IMR-90 (cell line): ENCODE data around the gene KIAA1328. TPM values are rescaled to one million over a fixed set of nuclear protein-coding genes. Genes with fewer than 3 reads are reported as not detected.

Experiments
- ATAC-seq: fragments of 200-7000 bp; cut with Tn5 transposase; 2 replicates; pipeline ENCODE4 v1.9.1; 2020; ENCODE audit warnings: low read depth, mild to moderate bottlenecking, moderate library complexity
- BruUV-seq: library from RNA; stranded (reverse); fragments of 400-500 nt; replicated peaks from 2 replicates; lab custom pipeline; 2021; lab: Mats Ljungman, UMichigan
- CTCF ChIA-PET: fragments of 300-600 bp; formaldehyde crosslinking; extraction: SDS; loops from one replicate; lab custom pipeline; 2021; ENCODE audit warnings: antibody characterized with exemption; lab: Yijun Ruan, JAX
- POLR2A ChIA-PET: fragments of 300-600 bp; sonication (Branson Sonifier 250); formaldehyde crosslinking; loops from one replicate; lab custom pipeline; 2022; ENCODE audit warnings: antibody characterized with exemption; ENCODE audit not compliant: unreplicated experiment; lab: Charles Lee
- DNase-seq: peaks from one replicate; pipeline ENCODE4 v3.0.0; 2013
- H2AFZ ChIP-seq: replicated peaks from 2 replicates; pipeline ENCODE3; 2013; ENCODE audit warnings: low read length, mild to moderate bottlenecking; ENCODE audit not compliant: poor library complexity
- H2AK5ac ChIP-seq: 2 replicates; pipeline ENCODE4 v1.6.1; 2013; ENCODE audit warnings: low read depth, low read length, inconsistent platforms
- H2AK9ac ChIP-seq: replicated peaks from 2 replicates; pipeline ENCODE3; 2013; ENCODE audit warnings: mild to moderate bottlenecking, low read depth, low read length, moderate library complexity; ENCODE audit not compliant: poor library complexity
- H2BK120ac ChIP-seq: 2 replicates; pipeline ENCODE4 v1.6.1; 2013; ENCODE audit warnings: low read depth, low read length, inconsistent platforms
- H2BK15ac ChIP-seq: 3 replicates; pipeline ENCODE4 v1.6.1; 2013; ENCODE audit warnings: low read depth, low read length, inconsistent platforms
- H2BK20ac ChIP-seq: 2 replicates; pipeline ENCODE4 v1.6.1; 2013; ENCODE audit warnings: low read depth, mild to moderate bottlenecking, inconsistent platforms, low read length, moderate library complexity
- H2BK5ac ChIP-seq: 2 replicates; pipeline ENCODE4 v1.6.1; 2013; ENCODE audit warnings: mild to moderate bottlenecking, low read depth, low read length, inconsistent platforms; ENCODE audit not compliant: poor library complexity, severe bottlenecking
- H3K14ac ChIP-seq: replicated peaks from 2 replicates; pipeline ENCODE4 v1.6.1; 2013; ENCODE audit warnings: low read depth, low read length, inconsistent platforms
- H3K18ac ChIP-seq: 2 replicates; pipeline ENCODE4 v1.6.1; 2013; ENCODE audit warnings: low read depth, low read length, control low read depth
- H3K23ac ChIP-seq: 2 replicates; pipeline ENCODE4 v1.6.1; 2013; ENCODE audit warnings: low read depth, low read length, inconsistent platforms
- H3K27ac ChIP-seq: 2 replicates; pipeline ENCODE4 v1.5.1; 2013; ENCODE audit warnings: mild to moderate bottlenecking, control low read depth, low read length; ENCODE audit not compliant: insufficient read depth
- H3K27me3 ChIP-seq: 2 replicates; pipeline ENCODE4 v1.6.1; 2013; ENCODE audit warnings: low read length; ENCODE audit not compliant: control insufficient read depth, insufficient read depth
- H3K36me3 ChIP-seq: 2 replicates; pipeline ENCODE4 v1.6.1; 2013; ENCODE audit warnings: low read length, mixed read lengths; ENCODE audit not compliant: control insufficient read depth, insufficient read depth
- H3K4ac ChIP-seq: 2 replicates; pipeline ENCODE4 v1.6.1; 2013; ENCODE audit warnings: low read depth, low read length, inconsistent platforms
- H3K4me1 ChIP-seq: 2 replicates; pipeline ENCODE4 v1.6.1; 2013; ENCODE audit warnings: low read length, mixed read lengths; ENCODE audit not compliant: control insufficient read depth, insufficient read depth
- H3K4me2 ChIP-seq: 2 replicates; pipeline ENCODE4 v1.6.1; 2013; ENCODE audit warnings: low read depth, mild to moderate bottlenecking, control low read depth, low read length, moderate library complexity
- H3K4me3 ChIP-seq: 2 replicates; pipeline ENCODE4 v1.5.1; 2013; ENCODE audit warnings: low read depth, mild to moderate bottlenecking, control low read depth, low read length, moderate library complexity; ENCODE audit not compliant: insufficient read depth
- H3K56ac ChIP-seq: 2 replicates; pipeline ENCODE4 v1.6.1; 2013; ENCODE audit warnings: low read length, inconsistent platforms; ENCODE audit not compliant: insufficient read depth; ENCODE audit errors: extremely low read depth
- H3K79me1 ChIP-seq, 2 experiments: 2 replicates each; pipeline ENCODE4 v1.6.1; 2013; ENCODE audit warnings: low read length in 2 of 2, inconsistent platforms in 1 of 2, low read depth in 1 of 2
- H3K9ac ChIP-seq: 2 replicates; pipeline ENCODE4 v1.6.1; 2013; ENCODE audit warnings: low read depth, low read length, control low read depth
- H3K9me1 ChIP-seq: 2 replicates; pipeline ENCODE4 v1.6.1; 2013; ENCODE audit warnings: low read length, inconsistent platforms; ENCODE audit not compliant: insufficient read depth
- H3K9me3 ChIP-seq: 2 replicates; pipeline ENCODE4 v1.6.1; 2013; ENCODE audit warnings: low read length; ENCODE audit not compliant: control insufficient read depth, insufficient read depth
- H4K20me1 ChIP-seq: 2 replicates; pipeline ENCODE4 v1.6.1; 2013; ENCODE audit warnings: low read length, inconsistent platforms; ENCODE audit not compliant: insufficient read depth
- H4K5ac ChIP-seq: 2 replicates; pipeline ENCODE4 v1.6.1; 2013; ENCODE audit warnings: mild to moderate bottlenecking, low read depth, low read length, control low read depth
- H4K8ac ChIP-seq, 2 experiments: 2 replicates each; pipeline ENCODE4 v1.6.1; 2013; ENCODE audit warnings: low read depth in 2 of 2, low read length in 2 of 2, control low read depth in 1 of 2, inconsistent platforms in 1 of 2
- H4K91ac ChIP-seq: 2 replicates; pipeline ENCODE4 v1.6.1; 2013; ENCODE audit warnings: low read depth, low read length, inconsistent platforms; ENCODE audit not compliant: insufficient read depth
- CEBPB ChIP-seq: IDR thresholded peaks from 2 replicates; pipeline ENCODE4 v1.6.1; 2012; ENCODE audit warnings: low read depth, low read length, improper control_type of control experiment
- ELK1 ChIP-seq: fragments of 150-350 bp; IDR thresholded peaks from 2 replicates; pipeline ENCODE4 v1.6.1; 2016; ENCODE audit warnings: low read depth, mild to moderate bottlenecking, low read length, moderate library complexity, borderline replicate concordance
- MAZ ChIP-seq: IDR thresholded peaks from 2 replicates; pipeline ENCODE4 v1.6.1; 2012; ENCODE audit warnings: low read depth, mild to moderate bottlenecking, low read length, improper control_type of control experiment, moderate library complexity, borderline replicate concordance
- NFE2L2 ChIP-seq: fragments of 150-350 bp; IDR thresholded peaks from 2 replicates; pipeline ENCODE4 v1.6.1; 2016; ENCODE audit warnings: low read depth, mild to moderate bottlenecking, low read length
- RAD21 ChIP-seq: IDR thresholded peaks from 2 replicates; pipeline ENCODE4 v1.6.1; 2012; ENCODE audit warnings: low read length, improper control_type of control experiment
- RCOR1 ChIP-seq: IDR thresholded peaks from 2 replicates; pipeline ENCODE4 v1.6.1; 2012; ENCODE audit warnings: mild to moderate bottlenecking, low read length, improper control_type of control experiment; ENCODE audit not compliant: insufficient replicate concordance
- USF2 ChIP-seq: fragments of 150-350 bp; IDR thresholded peaks from 2 replicates; pipeline ENCODE4 v1.6.1; 2017; ENCODE audit warnings: mild to moderate bottlenecking, antibody characterized with exemption, low read length, low read depth
- WGBS, 2 experiments: methylation state at CpG; one replicate each; pipeline versions ENCODE4 v1.1.5 to v1.1.7; 2013; ENCODE audit warnings: missing lambda C conversion rate in 2 of 2; ENCODE audit not compliant: insufficient read length in 1 of 2; ENCODE audit errors: extremely low coverage in 2 of 2; 5-methylcytosine and 5-hydroxymethylcytosine counted together
- dilution Hi-C: fragments of 300-500 bp; cut with HindIII; formaldehyde crosslinking; loops from one replicate; pipeline ENCODE4 v1.14.3; 2018; ENCODE audit warnings: low sequenced_read_pairs; ENCODE audit not compliant: unreplicated experiment
- in situ Hi-C: fragments of 300-500 bp; cut with MboI; formaldehyde crosslinking; loops from 3 replicates; pipeline ENCODE4 v1.14.3; 2019; ENCODE audit warnings: low sequenced_read_pairs, inconsistent platforms, mixed read lengths
- intact Hi-C: fragments of 100-400 bp; cut with micrococcal nuclease; formaldehyde crosslinking; loops from 2 replicates; pipeline ENCODE4 v1.10.0; 2022
- polyA plus RNA-seq, 3 experiments: library from polyadenylated mRNA; depleted of rRNA; stranded (reverse); fragments of >200 nt; gene quantifications; 2 replicates each; pipeline ENCODE4 v1.2.3, GENCODE V29; 2012; ENCODE audit warnings: low replicate concordance in 1 of 3
- total RNA-seq: library from RNA; depleted of rRNA; stranded (reverse); fragments of >200 nt; gene quantifications from 2 replicates; pipeline ENCODE4 v1.2.3, GENCODE V29; 2012

The KIAA1328 gene
- total and polyA plus RNA-seq, 2 of the 4 experiments (the other 2 are of a cell fraction) = 2.4 to 7.0 TPM

GRCh38 chr18:36900466-36900865, 71.5 kb downstream of the KIAA1328 start:
- Histone ChIP-seq H3K9me1 (no peaks in the 10 kb centered on the region), H3K18ac (no peak overlapping the region), H3K36me3 (no peaks in the 10 kb centered on the region), H2AFZ (no peak overlapping the region), H2AK9ac (no peak overlapping the region), H2BK15ac (no peak overlapping the region), H3K9ac (no peak overlapping the region), H3K27me3 (no peaks in the 10 kb centered on the region), H3K9me3 (no peaks in the 10 kb centered on the region), H3K23ac (no peak overlapping the region), H2BK120ac (no peak overlapping the region), H4K91ac (no peak overlapping the region), H4K5ac (no peak overlapping the region), H3K79me1 (no peaks in the 10 kb centered on the region; a peak in 1 of 4 replicates), H3K27ac (no peak overlapping the region), H2BK20ac (no peak overlapping the region), H4K20me1 (no peaks in the 10 kb centered on the region), H3K4ac (no peak overlapping the region), H2BK5ac (no peak overlapping the region), H3K56ac (no peak overlapping the region), H3K4me1 (peaks cover 7% of the 10 kb centered on the region; the same call in 1 of the 2 replicates), H3K14ac (no peak overlapping the region), H2AK5ac (no peak overlapping the region), H4K8ac (no peak overlapping the region), H3K4me3 (no peak overlapping the region), H3K4me2 (no peak overlapping the region)
- BruUV-seq = no TSS peak
- dilution Hi-C loops (no loop called here), intact Hi-C loops (no loop called here), in situ Hi-C loops (no loop called here)
- TF ChIP-seq RAD21 = no peak
- no peak for TF ChIP-seq MAZ
- no peak for TF ChIP-seq ELK1
- no peak for TF ChIP-seq CEBPB
- TF ChIP-seq USF2 = no peak
- no peak for TF ChIP-seq NFE2L2
- no peak for TF ChIP-seq RCOR1
- POLR2A ChIA-PET = no interaction called here
- ATAC-seq (no peak), DNase-seq (no peak)
- no CpG with 5 or more reads among the region's 4 CpGs for WGBS, 2 experiments
- CTCF ChIA-PET = no interaction called here
